HEK293 (cell line): ENCODE data around the gene SPRR2G.

Experiments used
- CTCF ChIA-PET: fragments of 350-600 bp; formaldehyde crosslinking; extraction: SDS; loops from one replicate; lab custom pipeline; 2021; ENCODE audit warnings: antibody characterized with exemption; lab: Yijun Ruan, JAX
- POLR2A ChIA-PET: fragments of 300-600 bp; formaldehyde crosslinking; extraction: SDS; loops from one replicate; lab custom pipeline; 2020; ENCODE audit warnings: antibody characterized with exemption, inconsistent platforms; lab: Yijun Ruan, JAX
- H3K27ac ChIP-seq: fragments of 200-500 bp; sonication (Bioruptor generic); 2 replicates; pipeline ENCODE4 v1.5.1; 2014; ENCODE audit warnings: low read depth, low read length, control low read depth, inconsistent platforms; ENCODE audit errors: extremely low read depth
- H3K36me3 ChIP-seq, 2 experiments: fragments of 200-500 bp in 1 of 2; sonication (Bioruptor generic) in 1 of 2; 1 replicate in 1 of 2; 2 replicates in 1 of 2; pipeline ENCODE4 v1.5.1; 2014 to 2017; ENCODE audit warnings: inconsistent platforms in 2 of 2, low read length in 2 of 2; ENCODE audit not compliant: control insufficient read depth in 2 of 2, insufficient read depth in 1 of 2
- H3K4me1 ChIP-seq: fragments of 200-500 bp; sonication (Bioruptor generic); 2 replicates; pipeline ENCODE4 v1.5.1; 2014; ENCODE audit warnings: mild to moderate bottlenecking, low read length, inconsistent platforms; ENCODE audit not compliant: control insufficient read depth, insufficient read depth
- H3K4me3 ChIP-seq: 2 replicates; pipeline ENCODE4 v1.5.1; 2011; ENCODE audit warnings: low read depth, mild to moderate bottlenecking, control low read depth, low read length, moderate library complexity
- H3K9me3 ChIP-seq: fragments of 200-500 bp; sonication (Bioruptor generic); 2 replicates; pipeline ENCODE4 v1.5.1; 2014; ENCODE audit warnings: low read depth, low read length, inconsistent platforms; ENCODE audit not compliant: control insufficient read depth, insufficient read depth
- GLIS2 ChIP-seq: fragments of 450-650 bp; formaldehyde crosslinking; IDR thresholded peaks from 2 replicates; pipeline ENCODE4 v1.5.1; 2016; ENCODE audit warnings: missing biosample characterization, missing genetic modification characterization
- PRDM2 ChIP-seq: fragments of 450-650 bp; formaldehyde crosslinking; IDR thresholded peaks from 2 replicates; pipeline ENCODE4 v1.5.1; 2016; ENCODE audit warnings: missing biosample characterization, missing genetic modification characterization, borderline replicate concordance
- SCRT2 ChIP-seq: fragments of 450-650 bp; formaldehyde crosslinking; IDR thresholded peaks from 2 replicates; pipeline ENCODE4 v1.5.1; 2016; ENCODE audit warnings: missing biosample characterization, missing genetic modification characterization
- ZBTB17 ChIP-seq: fragments of 450-650 bp; formaldehyde crosslinking; IDR thresholded peaks from 2 replicates; pipeline ENCODE4 v1.5.1; 2016; ENCODE audit warnings: missing biosample characterization, missing genetic modification characterization
- ZFP69B ChIP-seq: fragments of 450-650 bp; formaldehyde crosslinking; IDR thresholded peaks from 2 replicates; pipeline ENCODE4 v1.5.1; 2016; ENCODE audit warnings: missing biosample characterization, missing genetic modification characterization
- ZNF133 ChIP-seq: fragments of 450-650 bp; formaldehyde crosslinking; IDR thresholded peaks from 2 replicates; pipeline ENCODE4 v1.5.1; 2016; ENCODE audit warnings: missing biosample characterization, missing genetic modification characterization
- ZNF155 ChIP-seq: fragments of 450-650 bp; formaldehyde crosslinking; IDR thresholded peaks from 2 replicates; pipeline ENCODE4 v1.5.1; 2016; ENCODE audit warnings: missing biosample characterization, missing genetic modification characterization
- ZNF184 ChIP-seq: fragments of 450-650 bp; IDR thresholded peaks from 2 replicates; pipeline ENCODE4 v1.5.1; 2018; ENCODE audit warnings: missing biosample characterization, mild to moderate bottlenecking, missing genetic modification characterization
- ZNF248 ChIP-seq: fragments of 450-650 bp; formaldehyde crosslinking; IDR thresholded peaks from 2 replicates; pipeline ENCODE4 v1.5.1; 2017; ENCODE audit warnings: missing biosample characterization, missing genetic modification characterization
- ZNF335 ChIP-seq: fragments of 450-650 bp; formaldehyde crosslinking; conservative IDR thresholded peaks from 2 replicates; pipeline ENCODE4 v1.5.1; 2016; ENCODE audit warnings: missing biosample characterization, missing genetic modification characterization
- ZNF366 ChIP-seq: fragments of 450-650 bp; formaldehyde crosslinking; conservative IDR thresholded peaks from 2 replicates; pipeline ENCODE4 v1.5.1; 2016; ENCODE audit warnings: missing biosample characterization, missing genetic modification characterization
- ZNF501 ChIP-seq: fragments of 450-650 bp; formaldehyde crosslinking; IDR thresholded peaks from 2 replicates; pipeline ENCODE4 v1.5.1; 2016; ENCODE audit warnings: missing biosample characterization, missing genetic modification characterization
- ZNF529 ChIP-seq: fragments of 450-650 bp; formaldehyde crosslinking; IDR thresholded peaks from 2 replicates; pipeline ENCODE4 v1.5.1; 2017; ENCODE audit warnings: missing genetic modification characterization, missing biosample characterization; ENCODE audit not compliant: insufficient replicate concordance
- ZNF549 ChIP-seq: fragments of 450-650 bp; IDR thresholded peaks from 2 replicates; pipeline ENCODE4 v1.5.1; 2018; ENCODE audit warnings: missing biosample characterization, missing genetic modification characterization, mild to moderate bottlenecking, inconsistent platforms, moderate library complexity
- ZNF555 ChIP-seq: fragments of 450-650 bp; formaldehyde crosslinking; conservative IDR thresholded peaks from 2 replicates; pipeline ENCODE4 v1.5.1; 2017; ENCODE audit warnings: missing biosample characterization, mild to moderate bottlenecking, missing genetic modification characterization, inconsistent platforms
- ZNF571 ChIP-seq: fragments of 450-650 bp; formaldehyde crosslinking; IDR thresholded peaks from 2 replicates; pipeline ENCODE4 v1.5.0; 2017; ENCODE audit warnings: missing biosample characterization, missing genetic modification characterization
- ZNF624 ChIP-seq: fragments of 450-650 bp; formaldehyde crosslinking; IDR thresholded peaks from 2 replicates; pipeline ENCODE4 v1.5.1; 2017; ENCODE audit warnings: missing biosample characterization, missing genetic modification characterization
- ZNF654 ChIP-seq: fragments of 450-650 bp; formaldehyde crosslinking; IDR thresholded peaks from 2 replicates; pipeline ENCODE4 v1.5.1; 2016; ENCODE audit warnings: low read depth, missing biosample characterization, missing genetic modification characterization
- ZNF664 ChIP-seq: fragments of 450-650 bp; formaldehyde crosslinking; IDR thresholded peaks from 2 replicates; pipeline ENCODE4 v1.5.1; 2016; ENCODE audit warnings: missing biosample characterization, missing genetic modification characterization
- ZNF776 ChIP-seq: fragments of 450-650 bp; formaldehyde crosslinking; IDR thresholded peaks from 2 replicates; pipeline ENCODE4 v1.5.0; 2017; ENCODE audit warnings: missing biosample characterization, missing genetic modification characterization, borderline replicate concordance
- ZNF791 ChIP-seq: fragments of 450-650 bp; formaldehyde crosslinking; IDR thresholded peaks from 2 replicates; pipeline ENCODE4 v1.5.1; 2016; ENCODE audit warnings: missing biosample characterization, missing genetic modification characterization

SPRR2G gene

DNA sequence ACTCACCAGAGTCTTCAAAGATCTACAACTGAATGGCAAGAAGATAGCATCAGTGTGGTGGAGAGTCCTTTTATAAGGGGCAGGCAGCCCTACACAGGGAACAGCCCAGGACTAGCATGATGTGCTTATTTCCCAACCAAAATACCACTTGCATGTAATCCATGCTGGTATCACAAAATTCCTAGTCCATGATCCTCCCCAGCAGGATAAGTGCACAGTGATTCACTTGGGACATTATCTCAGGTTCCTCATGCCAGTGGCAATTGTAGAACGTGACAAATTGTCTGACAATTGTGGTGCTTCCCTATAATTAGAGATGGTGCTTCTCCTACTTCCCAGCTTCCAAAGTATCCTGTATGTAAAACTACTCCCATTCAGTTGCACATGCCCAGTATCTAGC lies at the start of gene SPRR2G:
Gene SPRR2G (minus strand): TSS at position 45 of the 400 bp plus-strand sequence. CDS start 780 bp downstream, outside the sequence.
- Histone ChIP-seq H3K27ac (no peak within 1 kb of the TSS), H3K9me3 (no peaks in the 10 kb centered on the region), H3K4me3 (no peak within 1 kb of the TSS), H3K4me1 (no peaks in the 10 kb centered on the region), H3K36me3 (no peaks in the 10 kb centered on the region)
- TF ChIP-seq ZNF791 (tag by site-specific recombination) (no peak), ZNF155 (tag by site-specific recombination) (no peak)
- ChIA-PET CTCF (no interaction called here), POLR2A (no interaction called here)

GRCh38 chr1:153195216-153195615 lies 44.5 kb upstream of the SPRR2G start:
- H3K27ac ChIP-seq, result no peak overlapping the region
- POLR2A ChIA-PET, result no interaction called here
- no peaks in the 10 kb centered on the region for H3K9me3 ChIP-seq
- no peaks in the 10 kb centered on the region for H3K36me3 ChIP-seq
- CTCF ChIA-PET, result interaction anchor here (0.6 to 1.5 kb wide), 3 partner anchors 299 to 516 kb away, joined by 3 to 4 read pairs (median 3); no protein-coding TSS in a partner anchor
- TF ChIP-seq ZNF654 (no peak), ZNF549 (no peak), GLIS2 (tag by site-specific recombination) (no peak), ZNF366 (no peak), PRDM2 (tag by site-specific recombination) (no peak), ZNF133 (no peak), ZNF664 (tag by site-specific recombination) (no peak), SCRT2 (no peak), ZNF248 (no peak), ZNF776 (tag by site-specific recombination) (no peak), ZBTB17 (tag by site-specific recombination) (no peak), ZFP69B (tag by site-specific recombination) (no peak), ZNF335 (tag by site-specific recombination) (no peak), ZNF571 (tag by site-specific recombination) (no peak)
- H3K4me3 ChIP-seq, result no peak overlapping the region
- no peaks in the 10 kb centered on the region for H3K4me1 ChIP-seq

GRCh38 chr1:153194331-153195050 lies 43.8 kb upstream of the SPRR2G start:
- CTCF ChIA-PET, result interaction anchor here (0.6 to 3.6 kb wide), 7 partner anchors 27 to 541 kb away, joined by 3 to 71 read pairs (median 5); no protein-coding TSS in a partner anchor
- no peaks in the 10 kb centered on the region for H3K36me3 ChIP-seq
- H3K4me3 ChIP-seq, result no peak overlapping the region
- H3K9me3 ChIP-seq, result no peaks in the 10 kb centered on the region
- H3K27ac ChIP-seq, result no peak overlapping the region
- POLR2A ChIA-PET, result no interaction called here
- no peaks in the 10 kb centered on the region for H3K4me1 ChIP-seq
- TF ChIP-seq ZBTB17 (tag by site-specific recombination) (no peak), PRDM2 (tag by site-specific recombination) (no peak), ZNF555 (tag by site-specific recombination) (no peak), ZNF184 (tag by site-specific recombination) (no peak), ZNF529 (tag by site-specific recombination) (no peak), ZNF791 (tag by site-specific recombination) (no peak), ZNF501 (tag by site-specific recombination) (no peak), ZNF624 (no peak)
